Prostate gland (tissue), 2 donors: ENCODE data around the gene RBM33. TPM values are rescaled to one million over a fixed set of nuclear protein-coding genes. Genes with fewer than 3 reads are reported as not detected.
A peak's percentile ranks its signal among the peaks of the same experiment; 100 is the strongest.

Experiments used
- DNase-seq: peaks from one replicate; pipeline ENCODE4 v3.0.0-alpha.2; 2019; ENCODE audit warnings: low spot score
- H3K27ac ChIP-seq, 2 donors: fragments of 200-600 bp; sonication (generic); 2 replicates each; pipeline ENCODE4 v1.5.1; 2017 to 2019
- H3K27me3 ChIP-seq: fragments of 200-600 bp; sonication (generic); replicated peaks from 2 replicates; pipeline ENCODE4 v1.5.1; 2019; ENCODE audit not compliant: insufficient read depth
- H3K36me3 ChIP-seq, 2 donors: fragments of 200-600 bp; sonication (generic); 1 replicate in 1 of 2; 2 replicates in 1 of 2; pipeline versions ENCODE4 v1.5.1 to v1.8.1; 2017 to 2019
- H3K4me1 ChIP-seq: fragments of 200-600 bp; sonication (generic); replicated peaks from 2 replicates; pipeline ENCODE4 v1.5.1; 2019
- H3K4me3 ChIP-seq, 2 donors: fragments of 200-600 bp; sonication (generic); 2 replicates each; pipeline ENCODE4 v1.5.1; 2017 to 2019
- H3K9me3 ChIP-seq: fragments of 200-600 bp; sonication (generic); 2 replicates; pipeline ENCODE4 v1.5.1; 2017
- CTCF ChIP-seq, 4 experiments: fragments of 200-600 bp in 2 of 4; fragments of 450-650 bp in 2 of 4; sonication (generic) in 2 of 4; IDR thresholded peaks; 1 replicate in 3 of 4; 2 replicates in 1 of 4; pipeline ENCODE4 v1.5.1; 2016 to 2019; ENCODE audit warnings: antibody characterized with exemption in 4 of 4, mild to moderate bottlenecking in 2 of 4, moderate library complexity in 2 of 4
- POLR2A ChIP-seq: fragments of 450-650 bp; IDR thresholded peaks from one replicate; pipeline ENCODE4 v1.6.1; 2016; ENCODE audit warnings: antibody characterized with exemption, mild to moderate bottlenecking
- POLR2AphosphoS5 ChIP-seq: sonication (generic); formaldehyde crosslinking; IDR thresholded peaks from one replicate; pipeline ENCODE4 v1.6.1; 2017; ENCODE audit warnings: antibody characterized with exemption
- WGBS: methylation state at CpG from one replicate; pipeline ENCODE4 v1.1.5; 2018; 5-methylcytosine and 5-hydroxymethylcytosine counted together
- intact Hi-C: fragments of 100-400 bp; cut with DNase I; formaldehyde crosslinking; loops from one replicate; pipeline ENCODE4 v1.14.2; 2022
- total RNA-seq, 2 donors: library from RNA; depleted of rRNA; stranded (reverse); fragments of >200 nt; gene quantifications; one replicate each; pipeline ENCODE4 v1.1.0, GENCODE V29; 2016

The RBM33 gene
- total RNA-seq, 2 donors from 2014 or later, result 33.2 to 82.9 TPM

GRCh38 chr7:155795951-155796350 is 151.5 kb downstream of the RBM33 start:
- 90% methylated on average over 8 of the region's 8 CpGs for WGBS
- Histone ChIP-seq H3K27me3 (no peaks in the 10 kb centered on the region), H3K4me1 (no peaks in the 10 kb centered on the region), H3K36me3 (no peaks in the 10 kb centered on the region), H3K9me3 (no peaks in the 10 kb centered on the region), H3K27ac (no peak overlapping the region), H3K4me3 (no peak overlapping the region)
- intact Hi-C loops, result loop anchor here (5.0 kb wide), 1 partner anchor 1021 kb away; no protein-coding TSS in a partner anchor
- no peak for DNase-seq
- no peak for TF ChIP-seq POLR2A
- TF ChIP-seq POLR2AphosphoS5, result no peak
- no peak for TF ChIP-seq CTCF (IDR thresholded peaks at IDR 0.05)

- H3K27ac ChIP-seq, result no peak overlapping the region
- peak; percentile 60 for DNase-seq
- H3K4me3 ChIP-seq, result no peak overlapping the region
- no peaks in the 10 kb centered on the region for H3K9me3 ChIP-seq
- TF ChIP-seq POLR2A (no peak), CTCF (IDR thresholded peaks at IDR 0.05) (peak; percentile 62 to 86 (median 82))
- WGBS, result 45% methylated on average over 41 of the region's 60 CpGs
- H3K36me3 ChIP-seq, result no peaks in the 10 kb centered on the region
- intact Hi-C loops, result loop anchor here (5.0 kb wide), 1 partner anchor 1021 kb away; no protein-coding TSS in a partner anchor
- H3K4me1 ChIP-seq, result no peaks in the 10 kb centered on the region
- H3K27me3 ChIP-seq, result no peaks in the 10 kb centered on the region
These were observed 152.2 kb downstream of the RBM33 start for GRCh38 chr7:155796381-155797261.

- intact Hi-C loops, result loop anchor here (5.0 kb wide), 1 partner anchor 1020 kb away; no protein-coding TSS in a partner anchor
- Histone ChIP-seq H3K4me3 (no peak overlapping the region), H3K27ac (no peak overlapping the region), H3K27me3 (no peaks in the 10 kb centered on the region), H3K36me3 (no peaks in the 10 kb centered on the region), H3K9me3 (no peaks in the 10 kb centered on the region), H3K4me1 (no peaks in the 10 kb centered on the region)
- no peak for TF ChIP-seq CTCF (IDR thresholded peaks at IDR 0.05)
- WGBS, result 74% methylated on average over 32 of the region's 38 CpGs
- DNase-seq, result no peak
These were observed 153.1 kb downstream of the RBM33 start for GRCh38 chr7:155797262-155798250.

GRCh38 chr7:155798673-155799439 is 154.4 kb downstream of the RBM33 start:
- Histone ChIP-seq H3K27me3 (no peaks in the 10 kb centered on the region), H3K36me3 (no peaks in the 10 kb centered on the region), H3K4me3 (no peak overlapping the region), H3K9me3 (no peaks in the 10 kb centered on the region), H3K4me1 (no peaks in the 10 kb centered on the region), H3K27ac (no peak overlapping the region)
- no peak for TF ChIP-seq POLR2A
- no peak for TF ChIP-seq CTCF (IDR thresholded peaks at IDR 0.05)
- TF ChIP-seq POLR2AphosphoS5, result no peak
- intact Hi-C loops, result loop anchor here (5.0 kb wide), 1 partner anchor 1018 kb away; no protein-coding TSS in a partner anchor
- WGBS, result 66% methylated on average over 13 of the region's 13 CpGs
- DNase-seq, result no peak
